Body of pancreas (tissue), 4 donors: Measurements from ENCODE around the gene GJB4.

Source experiments
- CTCF ChIP-seq, 7 experiments: fragments of 450-650 bp in 4 of 7; fragments of 200-600 bp in 3 of 7; sonication (generic) in 3 of 7; IDR thresholded peaks; one replicate each; pipeline ENCODE4 v1.5.1; 2016 to 2019; ENCODE audit warnings: antibody characterized with exemption in 7 of 7
- POLR2A ChIP-seq, 3 donors: fragments of 450-650 bp; IDR thresholded peaks; one replicate each; pipeline ENCODE4 v1.6.1; 2016; ENCODE audit warnings: antibody characterized with exemption in 3 of 3, mild to moderate bottlenecking in 2 of 3

- TF ChIP-seq CTCF (IDR thresholded peaks at IDR 0.05) = no peak
- TF ChIP-seq POLR2A (IDR thresholded peaks at IDR 0.05) = no peak
These were observed 37.5 kb downstream of the GJB4 start for GRCh38 chr1:34796990-34797389.
